Measurements from ENCODE around the gene SRGAP2B.
"Not testable (repeated sequence)": the region's sequence is repeated elsewhere in the genome, so short reads cannot be mapped to it uniquely, and the experiment has no call there.

SRGAP2B gene

DNA sequence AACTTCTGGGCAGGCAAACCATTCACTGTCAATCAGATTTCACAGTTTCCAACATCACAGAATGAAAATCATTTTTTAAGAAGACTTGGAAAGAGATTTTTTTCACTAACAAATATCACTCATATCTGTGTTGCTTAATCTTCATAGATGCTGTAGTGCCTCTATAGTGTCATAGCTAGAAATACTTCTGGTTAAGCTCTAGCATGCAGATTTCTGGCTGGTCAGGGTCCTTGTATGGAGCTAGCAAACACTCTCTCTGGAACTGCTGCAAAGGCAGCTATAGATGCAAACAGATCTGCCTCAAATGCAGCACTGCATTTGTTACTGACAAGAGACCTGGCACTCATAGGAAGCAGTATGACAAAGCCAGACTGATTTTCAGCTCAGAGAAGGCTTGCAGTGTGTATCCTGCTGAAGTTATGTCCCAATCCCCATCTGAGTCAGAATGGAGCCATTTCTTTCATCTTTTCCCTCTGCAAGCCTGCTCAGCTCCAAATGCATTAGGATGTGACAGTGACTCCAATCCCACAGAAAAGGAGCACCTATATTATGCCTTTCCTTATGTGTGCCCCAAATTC is 99.2 kb downstream of the SRGAP2B start:
- DNase-seq (ENCODE audit: low read depth) = not testable (repeated sequence)

- peak; percentile 45 for DNase-seq (ENCODE audit: low read depth)
Observed at GRCh38 chr1:144992915-144993314, 102.2 kb downstream of the SRGAP2B start.

GRCh38 chr1:144990611-144991010 is 104.5 kb downstream of the SRGAP2B start:
- not testable (repeated sequence) for DNase-seq (ENCODE audit: low read depth)

GRCh38 chr1:144987131-144987530 is 108.0 kb downstream of the SRGAP2B start:
- not testable (repeated sequence) for DNase-seq (ENCODE audit: low read depth)

GRCh38 chr1:144986171-144986860 is 108.8 kb downstream of the SRGAP2B start:
- DNase-seq (ENCODE audit: low read depth) = not testable (repeated sequence)

DNA sequence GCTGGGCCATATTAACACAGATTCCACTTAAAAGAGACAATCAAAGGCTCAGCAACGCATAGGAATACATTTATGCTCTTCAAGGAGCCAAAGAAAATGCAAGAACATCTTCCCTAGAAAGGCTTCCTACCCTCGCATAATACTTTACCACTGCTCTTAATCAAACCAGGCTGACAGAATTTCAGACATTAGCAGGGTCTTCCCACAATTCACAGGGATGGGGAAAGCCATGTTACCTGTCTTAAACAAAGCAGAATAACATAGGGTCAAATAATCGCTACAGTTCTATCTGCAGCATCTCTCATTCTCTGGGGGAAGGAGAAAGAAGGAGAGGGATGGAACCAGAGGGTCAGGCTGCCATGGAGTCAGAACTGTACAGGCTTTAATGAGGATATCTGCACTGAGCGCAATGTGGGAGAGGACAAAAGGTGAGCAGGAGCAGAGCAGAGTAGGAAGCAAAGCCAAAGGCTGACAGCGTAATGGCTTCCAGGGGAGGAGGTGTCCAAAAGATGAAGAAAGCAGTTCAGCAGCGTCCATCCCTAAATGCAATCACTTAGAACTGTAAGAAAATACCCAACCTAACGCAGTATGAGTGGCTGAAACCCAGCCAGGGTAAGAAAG is 109.5 kb downstream of the SRGAP2B start:
- DNase-seq (ENCODE audit: low read depth) = not testable (repeated sequence)

DNA sequence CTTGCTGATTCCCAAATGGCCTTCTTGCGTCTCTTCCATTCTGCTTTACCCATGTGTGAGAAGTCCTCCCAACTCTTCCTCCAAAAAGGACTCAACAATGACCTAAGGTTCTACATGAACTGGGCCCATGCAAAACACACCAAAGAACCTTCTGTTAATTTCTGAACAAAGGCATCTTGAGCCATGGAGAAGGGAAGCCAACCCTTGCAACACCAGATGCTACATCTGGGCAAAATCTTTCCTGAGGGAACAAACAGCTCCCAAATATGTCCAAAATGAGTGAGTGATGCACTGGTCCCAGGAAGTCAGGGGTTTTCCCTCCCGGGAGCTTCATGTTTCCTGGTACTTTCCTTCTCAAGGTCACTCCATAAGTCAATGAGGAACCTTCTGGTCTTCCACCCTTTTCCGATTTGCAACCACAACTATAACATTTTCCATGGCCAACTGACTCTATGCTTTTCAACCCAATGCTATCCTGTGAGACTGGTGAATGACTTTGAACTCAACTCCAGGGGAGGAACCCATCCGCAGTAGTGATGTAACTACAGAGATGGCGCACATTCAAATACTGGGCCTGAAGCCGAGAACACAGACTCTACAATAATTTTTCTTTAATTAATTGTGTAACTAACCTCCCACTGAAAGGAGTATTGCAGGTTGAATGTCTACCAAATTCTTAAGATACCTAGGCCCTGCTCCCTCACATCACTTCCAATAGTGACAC is 112.2 kb downstream of the SRGAP2B start:
- not testable (repeated sequence) for DNase-seq (ENCODE audit: low read depth)

DNA sequence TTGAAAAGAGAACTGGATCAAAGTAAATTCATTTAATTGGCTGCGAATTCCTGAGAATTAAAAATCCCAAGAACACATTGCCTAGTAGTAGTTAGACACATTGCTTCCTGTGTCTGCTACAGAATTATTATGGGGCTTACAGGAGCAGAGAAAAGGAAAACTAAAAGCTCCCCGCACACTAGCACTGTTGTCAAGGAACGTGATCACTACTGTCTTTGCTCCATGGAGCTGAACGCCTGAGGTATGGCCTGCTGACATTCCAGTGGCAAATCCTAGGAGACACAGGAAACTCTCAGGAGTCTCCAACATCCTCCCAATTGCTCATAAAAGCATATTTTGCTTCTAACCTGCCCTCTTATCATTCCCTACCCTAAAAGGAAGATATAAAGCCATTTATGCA is 114.0 kb downstream of the SRGAP2B start:
- not testable (repeated sequence) for DNase-seq (ENCODE audit: low read depth)

DNA sequence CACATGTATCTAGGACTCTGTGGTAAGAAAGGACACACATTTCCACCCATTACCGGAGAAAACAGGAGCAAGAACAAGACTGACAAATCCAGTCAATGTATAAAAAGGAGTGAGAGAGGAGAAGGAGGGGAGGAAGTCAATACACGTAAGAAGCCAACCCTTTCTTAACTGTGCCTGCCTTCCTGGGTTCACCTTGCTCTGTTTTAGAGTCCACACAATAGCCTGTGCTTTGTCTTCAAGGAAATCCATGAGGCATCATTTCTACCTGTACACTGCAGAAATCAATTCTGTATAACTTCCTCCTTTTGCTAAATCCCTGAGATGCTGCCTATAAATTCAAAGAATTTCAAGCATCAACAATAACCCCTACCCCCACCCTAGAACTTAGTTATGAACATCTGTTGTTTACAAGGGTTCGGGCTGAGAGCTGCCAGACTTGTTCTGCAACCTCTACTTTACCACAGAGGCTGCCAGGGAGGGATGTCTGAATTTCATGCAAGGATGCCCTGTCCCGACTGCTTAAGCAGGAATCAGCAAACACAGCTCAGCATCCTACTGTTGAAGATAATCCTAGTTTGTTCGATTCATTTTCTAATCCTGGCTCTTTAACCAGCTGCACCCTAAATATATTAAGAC is 115.0 kb downstream of the SRGAP2B start:
- not testable (repeated sequence) for DNase-seq (ENCODE audit: low read depth)

GRCh38 chr1:144977856-144978255 is 117.3 kb downstream of the SRGAP2B start:
- not testable (repeated sequence) for DNase-seq (ENCODE audit: low read depth)

DNA sequence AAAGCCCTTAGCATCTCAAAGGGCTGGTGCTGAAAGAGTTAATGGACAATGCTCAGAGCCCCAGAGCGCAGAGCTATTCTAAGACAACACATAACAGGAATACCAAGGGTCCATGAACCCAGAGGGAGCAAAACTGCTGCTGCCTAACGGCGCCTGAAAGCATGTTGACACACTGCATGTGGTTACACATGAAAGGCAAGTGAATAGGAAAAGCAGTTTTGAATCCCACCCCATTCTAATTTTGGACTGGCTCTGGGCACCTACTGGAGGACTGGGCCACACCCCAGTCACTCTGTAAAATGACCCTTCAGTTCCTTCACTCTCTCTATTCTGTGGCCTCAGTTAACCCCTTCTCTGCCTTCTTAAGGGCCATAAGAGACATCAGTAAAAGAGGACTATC is 123.2 kb downstream of the SRGAP2B start:
- DNase-seq (ENCODE audit: low read depth) = not testable (repeated sequence)

GRCh38 chr1:144966488-144966887 is 128.6 kb downstream of the SRGAP2B start:
- not testable (repeated sequence) for DNase-seq (ENCODE audit: low read depth)

- not testable (repeated sequence) for DNase-seq (ENCODE audit: low read depth)
Observed at GRCh38 chr1:144964765-144965164, 130.4 kb downstream of the SRGAP2B start.

DNA sequence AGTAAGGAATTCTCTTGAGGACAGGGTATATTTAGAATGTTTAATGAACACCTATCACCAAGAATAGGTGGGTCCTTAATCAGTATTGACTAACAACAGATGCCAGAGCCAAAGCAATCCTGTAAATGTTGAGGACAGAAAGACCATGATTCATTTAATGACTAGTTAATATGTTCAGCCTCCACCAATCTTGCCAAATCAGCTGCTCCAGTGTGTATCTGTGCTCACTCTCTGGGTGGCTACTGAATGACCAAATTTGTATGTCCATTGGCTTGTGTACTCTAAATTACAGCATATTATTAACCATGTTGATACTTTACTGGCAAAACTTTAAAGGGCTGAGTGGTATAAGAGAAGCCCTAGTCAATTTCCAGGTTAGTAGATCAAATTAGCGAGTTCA is 130.9 kb downstream of the SRGAP2B start:
- not testable (repeated sequence) for DNase-seq (ENCODE audit: low read depth)

DNA sequence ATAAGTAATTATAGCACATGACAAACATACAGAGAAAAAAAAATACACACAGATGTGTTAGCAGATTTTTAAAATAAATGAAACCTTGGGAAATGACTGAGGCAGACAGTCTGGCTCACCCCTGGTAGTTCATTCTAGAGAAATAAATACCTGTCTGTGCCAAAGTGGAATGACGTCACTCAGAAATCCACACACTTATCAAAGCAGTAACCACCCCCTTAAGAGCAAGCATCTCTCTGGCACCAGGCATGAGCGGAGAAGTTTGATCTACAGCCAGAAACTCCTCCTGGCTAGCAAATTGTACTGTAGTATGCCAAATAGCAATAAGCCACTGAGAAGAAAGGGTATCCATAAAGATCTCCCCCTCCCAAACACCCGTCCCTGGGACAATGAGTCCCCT is 131.6 kb downstream of the SRGAP2B start:
- DNase-seq (ENCODE audit: low read depth) = not testable (repeated sequence)

DNA sequence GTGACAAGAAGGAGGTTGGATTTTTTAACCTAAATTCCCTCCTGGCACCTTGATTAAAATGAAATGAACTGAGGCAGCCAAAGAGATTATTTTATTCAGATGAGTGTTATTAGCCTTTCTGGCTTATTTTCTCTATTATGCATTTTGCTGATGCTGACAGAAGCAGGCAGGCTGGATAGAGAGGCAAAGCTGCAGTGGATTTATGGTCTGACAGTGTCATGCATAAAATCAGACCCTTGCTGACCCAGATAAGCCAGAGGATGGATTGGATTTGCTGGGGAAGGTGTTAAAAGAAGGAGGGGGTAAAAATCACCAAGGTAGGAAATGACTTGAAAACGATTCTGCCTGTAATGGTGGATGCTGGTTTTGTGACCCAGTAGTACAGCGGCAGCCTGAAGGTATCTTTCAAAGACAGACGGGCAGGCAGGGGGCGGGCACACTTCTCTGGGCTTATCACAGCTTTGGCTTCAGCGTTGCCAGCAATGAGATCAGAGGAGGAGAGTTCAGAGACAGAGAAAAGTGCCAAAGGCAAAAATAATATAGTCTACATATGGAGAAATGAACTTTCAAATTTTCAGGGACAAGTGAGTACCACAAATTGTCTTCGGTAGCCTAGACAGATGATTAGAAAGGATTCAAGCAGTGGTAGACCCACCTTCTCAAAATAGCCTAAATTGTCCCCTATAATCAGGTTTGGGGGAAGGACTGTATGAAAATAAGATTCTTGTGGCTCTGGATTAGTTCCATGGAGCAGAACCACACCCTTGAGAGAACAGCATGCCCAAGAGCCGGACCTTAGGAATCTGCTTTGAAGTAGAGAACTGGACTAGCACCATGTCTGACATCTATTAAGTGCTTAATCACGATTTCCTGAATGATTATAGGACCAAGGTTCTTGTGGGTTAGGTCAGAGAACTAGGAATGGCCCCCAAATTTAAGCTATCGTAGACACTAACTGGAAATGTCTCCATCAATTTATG is 133.2 kb downstream of the SRGAP2B start:
- not testable (repeated sequence) for DNase-seq (ENCODE audit: low read depth)

DNA sequence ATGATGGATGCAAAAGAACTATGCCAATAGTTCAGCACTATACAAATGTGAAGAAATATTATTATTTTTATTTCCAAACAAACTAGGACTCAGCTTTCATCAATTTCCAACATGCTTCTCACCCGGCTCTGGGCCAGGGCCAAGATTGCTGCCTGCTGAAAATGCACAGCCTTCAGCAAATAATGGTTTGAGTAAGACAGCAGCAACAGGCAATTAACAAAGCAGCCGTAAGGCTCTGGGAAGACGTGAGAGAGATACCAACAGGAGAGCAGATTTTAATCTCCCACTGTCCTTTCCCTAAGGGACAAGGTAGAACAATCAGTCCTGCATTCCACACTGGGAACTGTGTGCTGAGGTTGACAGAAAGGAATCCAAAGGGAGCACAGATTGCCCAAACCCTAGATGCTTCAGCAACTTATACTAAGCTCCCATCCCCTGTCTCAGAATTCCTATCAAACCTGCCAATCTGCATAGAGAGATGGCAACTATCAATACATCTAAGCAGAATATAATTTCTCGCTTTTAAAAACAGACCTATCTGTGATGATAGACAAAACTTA is 134.1 kb downstream of the SRGAP2B start:
- not testable (repeated sequence) for DNase-seq (ENCODE audit: low read depth)

- DNase-seq (ENCODE audit: low read depth) = not testable (repeated sequence)
Observed at GRCh38 chr1:144948390-144948789, 146.7 kb downstream of the SRGAP2B start.

GRCh38 chr1:144947495-144947894 is 147.6 kb downstream of the SRGAP2B start:
- DNase-seq (ENCODE audit: low read depth) = not testable (repeated sequence)
